NCI-H1930 (cell line): Measurements from ENCODE around the gene SYNE2.
"Not testable (repeated sequence)": the region's sequence is repeated elsewhere in the genome, so short reads cannot be mapped to it uniquely, and the experiment has no call there.

Source experiments
- DNase-seq, 2 experiments: peaks; one replicate each; lab custom pipeline; 2025; lab: John Stamatoyannopoulos, UW

The SYNE2 gene

DNA sequence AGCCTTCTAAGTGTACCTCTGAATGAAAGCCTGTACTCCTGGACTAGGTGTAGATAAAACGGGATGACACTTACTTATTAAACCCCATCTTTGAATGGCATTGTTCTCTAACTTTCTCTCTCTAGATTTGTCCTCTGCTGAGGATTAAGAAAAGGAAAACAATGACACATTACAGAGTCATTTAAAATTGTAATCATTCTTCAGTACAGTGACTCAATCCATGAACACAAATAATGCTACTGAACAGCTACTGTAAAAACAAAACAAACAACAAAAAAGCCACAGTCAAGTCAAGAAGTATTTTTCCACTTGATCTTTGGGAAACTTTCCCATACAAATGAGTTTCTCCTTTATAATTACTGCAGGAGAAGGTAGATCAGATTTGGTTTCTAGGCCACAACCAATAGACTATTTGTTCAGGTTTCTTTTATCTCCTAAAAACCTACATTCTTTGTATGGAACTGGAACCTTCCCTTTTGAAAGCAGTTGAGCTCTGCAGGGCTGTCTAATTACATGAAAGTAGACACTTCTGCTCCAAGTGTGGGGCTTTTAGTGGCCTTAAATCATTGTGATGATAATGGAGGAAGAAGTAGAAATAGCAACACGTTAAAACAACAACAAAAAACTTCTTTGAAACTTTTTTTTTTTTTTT lies 222.3 kb downstream of the SYNE2 start:
- DNase-seq: no peak

DNA sequence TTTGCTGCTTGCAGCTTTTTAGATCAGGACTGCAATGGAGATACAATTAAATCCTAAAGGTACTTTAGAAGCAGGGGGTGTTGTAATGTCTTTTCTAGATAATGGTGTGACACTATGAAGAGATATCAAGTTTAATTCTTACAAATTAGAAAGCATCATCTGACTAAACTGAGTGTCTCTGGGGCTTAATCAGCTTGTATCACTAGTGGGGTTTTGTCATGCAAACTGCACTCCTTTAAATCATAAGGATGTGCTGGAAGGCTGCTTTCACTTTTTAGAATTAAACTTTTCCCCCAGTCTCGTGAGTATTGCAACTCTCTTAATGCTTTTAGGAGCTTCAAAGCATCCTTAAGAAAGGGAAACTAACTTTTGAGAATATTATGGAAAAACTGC lies 222.8 kb downstream of the SYNE2 start:
- no peak for DNase-seq

DNA sequence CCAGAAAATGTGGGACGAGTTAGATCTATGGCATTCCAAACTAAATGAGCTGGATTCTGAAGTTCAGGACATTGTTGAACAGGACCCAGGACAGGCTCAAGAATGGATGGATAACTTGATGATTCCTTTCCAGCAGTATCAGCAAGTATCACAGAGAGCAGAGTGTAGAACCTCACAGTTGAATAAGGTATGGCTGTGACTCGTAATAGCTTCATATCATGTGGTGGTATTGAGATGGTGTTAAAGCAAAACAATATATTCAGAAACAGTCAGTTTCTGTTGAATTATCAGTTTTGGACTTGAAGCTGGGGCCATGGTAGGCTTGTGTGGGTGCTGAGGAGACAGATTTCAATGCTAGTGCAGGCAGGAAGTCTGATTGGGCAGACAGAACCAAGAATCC lies 227.6 kb downstream of the SYNE2 start:
- DNase-seq: no peak

DNA sequence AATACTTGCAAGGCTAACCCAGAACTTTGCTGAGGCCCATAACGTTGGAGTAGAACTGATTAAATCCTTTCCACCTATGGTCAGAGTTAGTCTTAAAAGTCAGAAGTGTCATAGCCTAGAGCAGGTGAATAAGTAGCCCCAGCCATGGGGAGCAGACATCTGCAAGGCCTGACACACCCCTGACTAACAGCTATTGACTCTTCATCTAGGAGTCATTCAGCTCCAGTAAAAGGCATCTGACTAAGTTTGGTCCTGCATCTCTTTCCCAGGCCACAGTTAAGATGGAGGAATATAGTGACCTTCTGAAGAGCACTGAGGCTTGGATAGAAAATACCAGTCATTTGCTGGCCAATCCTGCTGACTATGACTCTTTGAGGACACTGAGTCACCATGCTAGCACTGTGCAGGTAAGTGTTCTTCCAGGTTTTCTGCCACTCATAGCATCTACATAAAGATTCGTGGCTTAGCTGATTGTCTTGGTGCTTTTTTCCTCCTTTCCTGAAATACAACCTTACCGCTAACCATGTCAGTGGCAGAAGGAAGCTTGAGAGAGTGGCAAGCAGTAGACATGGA lies 228.5 kb downstream of the SYNE2 start:
- no peak for DNase-seq

DNA sequence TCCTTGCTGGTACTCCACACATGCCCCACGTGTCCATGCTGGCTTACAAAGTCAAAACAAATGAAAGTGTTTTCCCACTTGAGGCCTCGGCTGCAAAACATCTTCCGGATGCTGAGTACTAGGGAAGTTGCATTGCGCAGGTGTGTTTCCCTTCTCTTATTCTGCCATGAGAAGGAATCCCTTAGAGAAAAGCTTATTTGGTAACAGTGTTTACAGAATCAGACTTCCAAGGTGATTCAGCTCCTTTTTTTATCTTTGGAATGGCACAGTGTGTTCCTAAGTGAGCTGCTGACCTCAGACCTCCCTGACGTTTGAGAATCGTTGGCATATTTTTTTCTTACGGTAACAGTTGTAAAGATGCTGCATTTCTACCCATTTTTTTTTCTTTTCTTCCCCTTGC lies 230.0 kb downstream of the SYNE2 start:
- DNase-seq: no peak

DNA sequence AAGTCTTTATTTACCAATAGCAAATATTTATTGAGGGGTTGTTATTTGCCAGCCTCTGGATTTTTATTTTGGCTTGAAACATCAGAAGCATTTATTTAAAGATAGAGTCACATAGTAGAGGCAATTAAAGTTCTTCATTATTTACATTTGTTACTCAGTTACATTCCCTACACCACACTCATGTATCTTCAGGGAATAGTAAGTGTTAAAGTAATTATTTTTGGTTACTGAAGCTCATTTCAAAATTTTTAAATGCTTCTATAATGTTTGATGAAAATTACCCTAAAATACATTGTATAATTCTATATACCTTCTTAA lies 235.8 kb downstream of the SYNE2 start:
- no peak for DNase-seq

DNA sequence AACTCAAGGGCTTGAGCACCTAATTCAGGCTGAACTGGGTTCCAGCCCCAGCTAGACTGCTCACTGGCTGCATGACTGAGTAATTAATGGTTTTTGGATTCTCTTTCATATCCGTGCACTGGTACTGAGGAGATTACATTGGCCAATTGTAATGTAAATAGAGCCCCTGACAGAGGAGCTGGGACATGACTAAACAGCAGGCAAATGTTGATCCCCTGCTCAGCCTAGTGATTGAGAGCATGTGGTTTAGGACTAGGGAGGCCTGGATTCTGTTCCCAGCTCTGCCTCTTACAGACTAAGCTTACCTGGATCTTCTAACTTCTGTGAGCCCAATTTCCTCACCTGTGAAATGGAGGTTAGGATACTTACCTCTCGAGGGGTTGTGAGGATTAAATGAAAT lies 237.1 kb downstream of the SYNE2 start:
- DNase-seq: no peak

GRCh38 chr14:64091217-64091616 lies 238.4 kb downstream of the SYNE2 start:
- no peak for DNase-seq

- no peak for DNase-seq
These were observed 239.5 kb downstream of the SYNE2 start for GRCh38 chr14:64092338-64092737.

DNA sequence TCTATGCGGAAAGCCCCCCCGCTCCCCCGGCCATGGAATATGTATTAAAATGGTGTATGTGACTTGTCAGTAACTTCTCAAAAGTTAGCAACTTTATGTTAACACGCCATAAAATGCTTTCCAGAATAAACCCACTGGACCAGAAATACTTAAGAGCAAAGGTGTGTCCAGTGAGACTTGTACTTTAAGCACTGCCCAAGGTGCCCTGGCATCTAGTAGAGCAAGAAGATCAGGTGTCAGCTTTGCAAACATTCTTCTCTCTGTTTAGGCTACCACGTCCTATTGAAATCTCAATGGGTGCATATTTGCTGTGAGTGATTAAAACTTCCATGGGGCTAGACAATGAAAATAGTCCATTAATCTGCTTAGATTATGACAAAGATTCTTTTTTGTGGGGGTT lies 240.1 kb downstream of the SYNE2 start:
- DNase-seq: no peak

DNA sequence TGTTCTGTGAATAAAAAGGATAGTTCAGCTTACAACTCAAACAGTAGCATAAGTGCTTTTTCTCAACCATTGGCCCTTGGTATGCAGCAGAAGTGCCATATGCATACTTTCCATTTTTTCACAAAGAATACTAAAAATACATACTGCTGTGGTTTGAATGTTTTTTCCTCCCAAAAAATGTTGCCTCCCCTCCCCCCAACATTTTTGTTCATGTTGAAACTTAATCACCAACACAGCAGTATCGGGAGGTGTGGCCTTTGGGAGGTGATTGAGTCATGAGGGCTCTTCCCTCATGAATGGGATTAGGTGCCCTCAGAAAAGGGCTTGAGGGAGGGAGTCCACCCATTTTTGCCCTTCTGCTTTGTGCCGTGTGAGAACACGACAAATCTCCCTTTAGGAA lies 242.8 kb downstream of the SYNE2 start:
- DNase-seq: no peak

- DNase-seq: no peak
These were observed 245.3 kb downstream of the SYNE2 start for GRCh38 chr14:64098120-64098519.

DNA sequence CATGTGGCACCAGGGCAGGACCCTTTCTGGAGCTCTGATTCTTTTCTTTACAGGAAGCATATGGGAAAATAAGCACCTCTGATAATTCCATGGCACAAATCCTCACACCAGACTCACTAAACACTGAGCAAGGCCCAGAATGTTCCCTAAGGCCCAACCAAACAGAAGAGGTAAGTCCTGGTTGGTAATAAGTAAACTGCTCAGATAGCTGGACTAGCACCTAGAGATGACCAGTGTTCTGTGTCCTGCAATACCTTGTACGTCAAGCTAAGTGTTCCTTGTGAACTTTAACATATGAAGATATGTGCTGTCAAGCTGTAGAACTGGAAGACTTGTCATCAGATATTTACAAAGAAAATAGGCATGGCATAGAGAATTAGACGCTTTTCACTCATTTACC lies 254.6 kb downstream of the SYNE2 start:
- no peak for DNase-seq

DNA sequence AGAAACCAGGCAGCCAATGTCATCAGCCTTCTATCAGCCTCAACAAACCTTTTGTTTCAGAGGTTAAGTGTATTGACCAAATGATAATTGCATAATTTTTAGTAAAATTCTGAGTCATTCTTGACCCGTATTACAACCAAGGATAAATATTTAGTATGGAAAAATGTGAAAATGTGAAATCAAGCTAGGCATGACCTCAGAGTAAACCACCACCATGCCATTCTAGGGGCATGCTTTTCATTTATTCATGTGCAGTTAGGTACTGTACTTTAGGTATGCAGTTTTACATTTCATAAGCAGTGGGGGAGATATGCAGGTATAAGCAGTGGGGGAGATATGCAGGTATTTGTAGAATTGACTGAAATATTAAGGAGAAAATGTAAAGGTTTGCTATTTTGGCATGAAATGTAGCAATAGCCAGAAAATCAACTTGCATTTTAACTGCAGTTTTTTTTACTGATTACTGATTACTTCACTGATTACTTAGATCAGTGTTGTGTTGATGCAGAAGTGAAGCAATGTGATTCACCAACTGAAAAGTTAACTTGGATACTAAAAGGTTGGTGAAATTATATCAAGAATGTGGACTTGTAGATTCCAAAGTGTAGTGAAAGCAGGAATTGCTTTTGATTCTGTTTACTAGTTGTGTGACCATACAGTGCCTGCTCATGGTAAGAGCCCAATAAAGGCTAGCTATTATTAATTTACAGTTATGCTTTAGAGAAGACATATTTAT lies 257.2 kb downstream of the SYNE2 start:
- no peak for DNase-seq

GRCh38 chr14:64110802-64111201 lies 258.0 kb downstream of the SYNE2 start:
- DNase-seq: no peak

DNA sequence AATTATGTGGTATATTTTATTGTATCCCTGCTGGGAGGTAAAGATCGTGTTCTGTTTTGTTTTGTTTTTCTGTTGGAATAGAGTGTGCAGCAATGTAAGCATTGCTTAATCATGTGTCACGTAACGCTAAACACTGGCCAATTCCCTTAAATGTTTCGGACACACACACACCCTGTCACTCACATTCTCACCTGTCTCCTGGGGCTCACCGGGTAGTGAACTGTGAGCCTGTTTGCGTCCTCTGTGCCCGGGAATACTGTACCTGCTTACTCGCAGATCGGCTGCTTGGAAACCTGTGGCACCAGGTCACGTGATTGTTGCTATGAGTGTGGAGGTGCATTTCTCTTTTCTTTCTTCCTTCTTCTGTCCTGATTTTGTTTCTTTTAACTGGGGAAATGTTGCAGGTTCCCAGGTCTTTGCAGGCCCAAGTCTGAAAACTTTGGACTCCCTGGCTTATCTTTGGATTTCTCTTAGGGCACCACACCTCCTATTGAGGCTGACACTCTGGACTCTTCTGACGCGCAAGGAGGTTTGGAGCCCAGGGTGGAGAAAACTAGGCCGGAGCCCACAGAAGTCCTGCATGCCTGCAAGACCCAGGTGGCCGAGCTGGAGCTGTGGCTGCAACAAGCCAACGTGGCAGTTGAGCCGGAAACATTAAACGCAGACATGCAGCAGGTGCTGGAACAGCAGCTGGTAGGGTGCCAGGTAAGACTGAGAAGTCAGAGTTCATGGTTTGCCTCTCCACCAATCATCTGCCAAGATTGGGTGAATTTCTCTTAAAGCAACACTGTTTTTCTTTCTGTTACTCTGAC lies 260.3 kb downstream of the SYNE2 start:
- no peak for DNase-seq

- no peak for DNase-seq
These were observed 261.4 kb downstream of the SYNE2 start for GRCh38 chr14:64114166-64114565.

DNA sequence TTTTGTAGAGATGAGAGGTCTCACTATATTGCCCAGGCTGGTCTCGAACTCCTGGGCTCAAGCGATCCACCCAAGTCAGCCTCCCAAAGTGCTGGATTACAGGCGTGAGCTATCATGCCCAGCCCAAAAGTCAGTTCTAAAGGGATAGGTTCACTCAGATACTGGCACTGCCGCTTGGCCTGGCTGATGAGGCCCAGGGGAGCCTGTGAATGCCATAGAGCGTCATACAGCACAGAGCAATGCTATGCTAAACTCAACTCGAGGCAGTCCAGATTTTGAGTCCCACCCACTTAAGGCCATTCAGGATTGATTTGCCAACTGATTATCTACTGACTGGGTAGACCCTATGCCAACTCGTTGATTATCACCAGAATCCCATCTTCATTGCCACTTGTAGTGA lies 262.0 kb downstream of the SYNE2 start:
- no peak for DNase-seq

- no peak for DNase-seq
These were observed 262.6 kb downstream of the SYNE2 start for GRCh38 chr14:64115401-64115800.

GRCh38 chr14:64117671-64118402 lies 265.0 kb downstream of the SYNE2 start:
- DNase-seq: no peak

- not testable (repeated sequence) for DNase-seq
These were observed 265.6 kb downstream of the SYNE2 start for GRCh38 chr14:64118403-64118742.

DNA sequence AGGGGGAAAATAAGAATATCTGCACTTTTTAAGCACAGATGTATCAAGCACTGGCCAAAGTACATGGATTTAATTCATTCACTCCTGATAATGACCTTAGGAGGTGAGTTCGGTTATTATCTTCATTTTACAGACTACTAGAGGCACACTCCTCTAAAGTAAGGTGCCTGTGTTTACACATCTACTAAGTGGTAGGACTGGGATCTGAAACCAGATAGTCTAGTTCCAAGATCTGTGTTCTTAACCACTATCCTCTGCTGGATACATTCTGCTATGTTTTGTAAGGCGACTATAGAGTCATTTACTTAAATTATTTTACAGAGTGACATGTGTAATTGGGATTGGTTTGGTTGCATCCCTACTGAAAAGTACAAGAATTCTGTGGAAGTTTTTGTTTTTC lies 266.1 kb downstream of the SYNE2 start:
- no peak for DNase-seq
